Measurements from ENCODE around the gene SETD6.
"Not testable (repeated sequence)": the region's sequence is repeated elsewhere in the genome, so short reads cannot be mapped to it uniquely, and the experiment has no call there.

The SETD6 gene

DNA sequence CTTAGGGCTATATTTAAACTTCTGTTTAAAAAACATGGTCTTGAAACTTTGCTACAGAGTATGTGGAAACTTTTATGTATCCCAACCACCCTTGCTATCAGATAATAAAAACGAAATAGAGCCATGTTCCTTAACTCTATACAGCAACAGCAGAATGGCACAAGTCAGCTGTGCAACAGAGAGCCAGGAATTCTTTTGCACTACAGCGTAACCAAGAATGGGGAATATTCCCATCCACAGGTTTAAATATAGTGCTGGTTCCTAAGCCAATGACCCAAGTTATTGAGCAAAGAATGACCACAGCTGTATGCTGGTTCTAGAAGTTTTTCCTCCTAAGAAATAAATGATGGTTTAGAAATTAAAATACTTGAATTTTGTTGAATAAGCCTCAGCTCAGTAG lies 33.1 kb downstream of the SETD6 start:
- DNase-seq: no peak

DNA sequence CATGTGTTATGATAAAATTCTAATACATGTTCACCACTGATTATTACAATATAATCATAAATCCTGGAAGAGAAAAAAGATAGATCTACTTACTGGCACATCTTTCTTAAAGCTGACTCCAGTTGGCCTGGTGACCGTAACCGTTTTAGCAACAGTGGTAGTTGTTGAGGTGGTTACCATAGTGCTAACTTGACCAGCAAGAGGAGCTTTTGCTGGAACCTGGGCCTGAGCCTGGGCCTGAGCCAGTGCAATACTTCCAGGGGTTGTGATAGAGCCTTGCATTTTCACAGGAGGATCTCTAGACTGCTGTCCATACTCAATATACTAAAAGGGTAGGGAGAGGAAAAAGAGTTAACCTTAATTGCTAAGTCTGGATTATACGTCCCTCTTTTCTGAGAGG lies 36.2 kb downstream of the SETD6 start:
- DNase-seq: no peak

DNA sequence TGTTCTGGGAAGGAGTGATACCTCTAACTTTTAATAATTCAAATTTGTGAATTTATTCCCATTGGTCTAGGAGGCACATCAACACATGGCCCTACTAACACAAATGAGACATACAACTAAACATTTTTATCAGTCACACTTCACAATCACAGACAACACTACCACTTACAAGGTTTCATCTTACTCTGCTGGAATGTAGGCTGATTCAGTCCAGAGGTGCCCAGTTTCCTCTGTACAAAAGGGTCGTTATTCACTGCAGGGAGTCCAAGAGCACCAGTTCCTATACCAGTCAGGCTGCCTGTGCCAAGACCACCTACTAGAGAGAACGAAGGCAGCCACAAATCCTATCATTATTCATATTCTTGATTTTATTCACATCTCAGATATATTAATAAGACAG lies 41.4 kb downstream of the SETD6 start:
- no peak for DNase-seq

DNA sequence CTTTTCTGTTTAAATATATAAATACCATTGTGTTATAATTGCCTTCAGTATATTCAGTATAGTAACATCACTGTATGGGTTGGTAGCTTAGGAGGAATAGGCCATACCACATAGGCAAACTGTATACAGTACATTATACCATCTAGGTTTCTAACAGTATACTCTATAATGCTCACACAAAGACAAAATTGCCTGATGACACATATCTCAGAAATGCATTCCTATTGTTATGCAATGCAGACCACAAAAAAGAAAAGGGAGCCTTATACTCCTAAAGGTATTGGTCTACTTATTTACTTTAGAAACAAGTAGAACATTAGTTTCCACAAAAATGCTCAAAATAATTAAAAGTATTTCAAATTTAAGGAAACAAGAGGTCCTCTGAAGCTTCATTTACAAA lies 47.9 kb downstream of the SETD6 start:
- DNase-seq: no peak

DNA sequence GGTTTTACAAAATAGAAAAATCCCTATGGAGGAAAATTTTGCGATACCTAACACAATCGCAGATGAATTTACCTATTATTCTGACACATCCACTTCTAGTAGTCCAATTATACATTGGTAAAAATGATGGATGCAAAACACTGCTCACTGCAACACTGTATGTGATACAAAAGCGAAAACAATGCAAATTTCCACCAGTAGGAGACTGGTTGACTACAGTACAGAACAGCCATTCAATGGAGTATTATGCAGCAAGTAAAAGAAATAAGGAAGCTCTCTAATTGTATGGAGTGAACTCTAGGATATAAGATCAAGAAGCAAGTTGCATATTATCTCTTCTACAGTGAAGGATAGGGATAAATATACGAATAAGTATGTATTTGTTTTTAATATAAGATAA lies 48.5 kb downstream of the SETD6 start:
- no peak for DNase-seq

DNA sequence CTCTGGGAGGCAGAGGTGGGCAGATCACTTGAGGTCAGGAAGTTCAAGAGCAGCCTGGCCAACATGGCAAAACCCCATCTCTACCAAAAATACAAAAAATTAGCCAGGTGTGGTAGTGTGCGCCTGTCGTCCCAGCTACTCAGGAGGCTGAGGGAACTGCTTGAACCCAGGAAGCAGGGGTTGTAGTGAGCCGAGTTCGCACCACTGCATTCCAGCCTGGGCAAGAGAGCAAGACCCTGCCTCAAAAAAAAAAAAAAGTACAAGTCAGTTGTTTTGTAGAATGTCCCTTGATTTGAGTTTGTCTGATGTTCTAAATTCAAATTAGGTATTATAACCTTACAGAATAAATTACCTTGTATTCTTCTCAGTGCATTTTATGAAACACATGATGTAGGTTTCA lies 50.4 kb downstream of the SETD6 start:
- not testable (repeated sequence) for DNase-seq
